Glutamatergic neuron (in vitro differentiated cells): ENCODE measurements around the gene AHCY. TPM values are rescaled to one million over a fixed set of nuclear protein-coding genes. Genes with fewer than 3 reads are reported as not detected.

Experiments used
- DNase-seq: peaks from one replicate; pipeline ENCODE4 v3.0.0; 2022
- H3K27ac Mint-ChIP-seq: one replicate; pipeline ENCODE4 v1.8.0; 2020; ENCODE audit warnings: mild to moderate bottlenecking, mixed read lengths, inconsistent platforms; ENCODE audit not compliant: unreplicated experiment
- H3K27me3 Mint-ChIP-seq: one replicate; pipeline ENCODE4 v1.8.0; 2020; ENCODE audit warnings: mild to moderate bottlenecking, moderate library complexity, mixed read lengths, inconsistent platforms; ENCODE audit not compliant: unreplicated experiment
- H3K36me3 Mint-ChIP-seq: one replicate; pipeline ENCODE4 v1.8.0; 2020; ENCODE audit warnings: mild to moderate bottlenecking, mixed read lengths, inconsistent platforms; ENCODE audit not compliant: unreplicated experiment
- H3K4me1 Mint-ChIP-seq: one replicate; pipeline ENCODE4 v1.8.0; 2020; ENCODE audit warnings: mild to moderate bottlenecking, low read depth, mixed read lengths, inconsistent platforms; ENCODE audit not compliant: unreplicated experiment
- H3K4me3 Mint-ChIP-seq: one replicate; pipeline ENCODE4 v1.8.0; 2020; ENCODE audit warnings: mild to moderate bottlenecking, mixed read lengths, inconsistent platforms; ENCODE audit not compliant: unreplicated experiment
- H3K9me3 Mint-ChIP-seq: one replicate; pipeline ENCODE4 v1.8.0; 2020; ENCODE audit warnings: mild to moderate bottlenecking, moderate library complexity, mixed read lengths, inconsistent platforms; ENCODE audit not compliant: unreplicated experiment
- total RNA-seq: library from RNA; stranded (reverse); fragmentation: NEBNext Ultra II Directional; extraction: Animal tissue kit (Norgen Biotek cat#: 25700); gene quantifications from one replicate; pipeline ENCODE4 v1.2.1, GENCODE V29; 2021; ENCODE audit not compliant: unreplicated experiment
- TF ChIP-seq, protein P1 (sequence below): fragments of 200-600 bp; sonication (generic); IDR thresholded peaks from one replicate; pipeline ENCODE4 v1.5.0; 2021; ENCODE audit not compliant: partially characterized antibody, unreplicated experiment

AHCY gene
- total RNA-seq, 1 donor from 2014 or later = 97.9 TPM

DNA sequence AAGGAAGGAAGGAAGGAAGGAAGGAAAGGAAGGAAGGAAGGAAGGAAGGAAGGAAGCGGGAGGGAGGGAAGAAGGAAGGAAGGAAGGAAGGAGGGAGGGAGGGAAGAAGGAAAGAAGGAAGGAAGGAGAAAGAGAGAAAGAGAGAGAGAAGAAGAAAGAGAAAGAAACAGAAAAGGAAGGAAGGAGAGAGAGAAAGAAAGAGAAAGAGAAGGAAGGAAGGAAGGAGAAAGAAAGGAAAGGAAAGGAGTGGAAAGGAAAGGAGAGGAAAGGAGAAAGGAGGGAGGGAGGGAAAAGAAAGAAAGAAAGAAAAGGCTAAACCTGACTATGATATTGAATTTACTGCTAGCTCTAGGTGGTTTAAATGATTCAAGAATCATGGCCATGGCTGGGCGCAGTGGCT lies 67.3 kb downstream of the AHCY start:
- Mint-ChIP-seq H3K36me3 (peaks cover 22% of the 10 kb centered on the region), H3K27ac (no peak overlapping the region), H3K4me3 (no peak overlapping the region), H3K4me1 (no peaks in the 10 kb centered on the region), H3K9me3 (peaks cover 2% of the 10 kb centered on the region), H3K27me3 (no peaks in the 10 kb centered on the region)
- no peak for DNase-seq
- TF ChIP-seq, protein P1, sequence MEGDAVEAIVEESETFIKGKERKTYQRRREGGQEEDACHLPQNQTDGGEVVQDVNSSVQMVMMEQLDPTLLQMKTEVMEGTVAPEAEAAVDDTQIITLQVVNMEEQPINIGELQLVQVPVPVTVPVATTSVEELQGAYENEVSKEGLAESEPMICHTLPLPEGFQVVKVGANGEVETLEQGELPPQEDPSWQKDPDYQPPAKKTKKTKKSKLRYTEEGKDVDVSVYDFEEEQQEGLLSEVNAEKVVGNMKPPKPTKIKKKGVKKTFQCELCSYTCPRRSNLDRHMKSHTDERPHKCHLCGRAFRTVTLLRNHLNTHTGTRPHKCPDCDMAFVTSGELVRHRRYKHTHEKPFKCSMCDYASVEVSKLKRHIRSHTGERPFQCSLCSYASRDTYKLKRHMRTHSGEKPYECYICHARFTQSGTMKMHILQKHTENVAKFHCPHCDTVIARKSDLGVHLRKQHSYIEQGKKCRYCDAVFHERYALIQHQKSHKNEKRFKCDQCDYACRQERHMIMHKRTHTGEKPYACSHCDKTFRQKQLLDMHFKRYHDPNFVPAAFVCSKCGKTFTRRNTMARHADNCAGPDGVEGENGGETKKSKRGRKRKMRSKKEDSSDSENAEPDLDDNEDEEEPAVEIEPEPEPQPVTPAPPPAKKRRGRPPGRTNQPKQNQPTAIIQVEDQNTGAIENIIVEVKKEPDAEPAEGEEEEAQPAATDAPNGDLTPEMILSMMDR = no peak

DNA sequence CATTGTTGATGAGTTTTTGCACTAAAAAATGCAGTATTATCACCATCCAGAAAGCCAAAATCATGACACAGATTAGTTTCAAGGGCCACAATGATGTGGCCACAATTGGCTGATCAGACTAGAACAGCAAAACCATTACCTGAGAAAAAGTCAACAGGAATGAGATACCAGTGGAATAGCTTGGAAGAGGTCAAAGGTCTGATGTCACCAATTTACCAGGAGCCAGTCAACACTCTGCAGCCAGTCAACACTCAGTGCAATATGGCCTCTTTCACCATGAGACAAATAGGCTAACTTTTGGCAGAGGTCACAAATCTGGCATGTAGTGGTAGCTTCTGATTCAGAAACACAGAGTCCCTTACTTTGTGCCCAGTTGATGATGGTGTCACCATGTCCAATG lies 69.5 kb downstream of the AHCY start:
- no peaks in the 10 kb centered on the region for H3K4me1 Mint-ChIP-seq
- peaks cover 22% of the 10 kb centered on the region for H3K36me3 Mint-ChIP-seq
- no peak overlapping the region for H3K27ac Mint-ChIP-seq
- no peaks in the 10 kb centered on the region for H3K27me3 Mint-ChIP-seq
- no peak overlapping the region for H3K4me3 Mint-ChIP-seq
- TF ChIP-seq, protein P1 = no peak
- DNase-seq = no peak
- peaks cover 2% of the 10 kb centered on the region for H3K9me3 Mint-ChIP-seq

DNA sequence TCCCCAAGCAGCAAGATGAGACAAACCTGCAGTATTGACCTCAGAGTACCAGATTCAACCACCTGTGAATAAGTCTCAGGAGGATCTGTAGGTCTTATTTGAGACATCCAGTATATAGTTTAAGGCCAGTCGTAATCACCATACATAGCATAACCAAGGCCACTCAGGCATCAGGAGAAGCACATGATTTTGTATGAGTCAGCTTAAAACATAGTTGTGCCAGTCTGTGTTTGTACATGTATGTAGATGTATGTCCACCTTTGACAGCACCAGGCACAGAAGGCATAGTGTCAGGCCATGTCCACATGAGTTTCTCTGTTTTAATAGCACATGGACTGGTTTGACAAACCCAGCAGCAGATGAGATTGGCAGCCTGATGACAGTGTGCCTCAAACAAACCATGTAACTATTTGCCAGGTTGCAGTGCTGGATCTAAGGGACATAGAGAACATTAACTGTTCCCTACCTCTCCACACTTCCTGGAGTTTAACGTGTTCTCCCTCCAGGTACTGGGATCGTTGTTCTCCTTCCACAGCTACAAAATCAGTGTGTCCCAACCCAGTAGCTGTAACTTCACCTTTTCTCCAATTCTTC lies 70.6 kb downstream of the AHCY start:
- no peaks in the 10 kb centered on the region for H3K4me1 Mint-ChIP-seq
- TF ChIP-seq, protein P1 = no peak
- no peak overlapping the region for H3K4me3 Mint-ChIP-seq
- no peaks in the 10 kb centered on the region for H3K27me3 Mint-ChIP-seq
- H3K36me3 Mint-ChIP-seq = peaks cover 14% of the 10 kb centered on the region
- peaks cover 2% of the 10 kb centered on the region for H3K9me3 Mint-ChIP-seq
- DNase-seq = no peak
- no peak overlapping the region for H3K27ac Mint-ChIP-seq

DNA sequence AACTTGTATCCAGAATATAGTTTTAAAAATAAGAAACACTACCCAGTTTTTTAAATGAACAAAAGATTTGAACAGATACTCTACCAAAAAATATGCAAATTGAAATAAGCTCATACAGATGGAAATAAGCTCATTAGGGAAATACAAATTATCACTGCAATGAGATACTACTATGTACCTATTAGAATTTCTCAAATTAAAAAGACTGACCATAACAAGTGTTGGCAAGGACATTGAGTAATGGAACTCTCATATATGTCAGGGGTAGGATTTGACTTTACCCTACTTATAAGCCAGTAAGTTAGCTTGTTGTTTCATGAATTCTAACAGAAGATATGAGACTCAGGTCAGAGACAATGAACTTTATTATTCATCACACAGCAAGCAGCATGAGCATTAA lies 71.5 kb downstream of the AHCY start:
- Mint-ChIP-seq H3K27ac (no peak overlapping the region), H3K27me3 (no peaks in the 10 kb centered on the region), H3K4me1 (no peaks in the 10 kb centered on the region), H3K9me3 (peaks cover 2% of the 10 kb centered on the region), H3K4me3 (no peak overlapping the region), H3K36me3 (peaks cover 9% of the 10 kb centered on the region)
- TF ChIP-seq, protein P1 = no peak
- no peak for DNase-seq

Other genes with a start within 250 kb of the AHCY start
- gene EIF2S2, start 191.1 kb downstream of the AHCY start, total RNA-seq = 49.0 TPM
- not detected for gene ASIP, start 61.9 kb downstream of the AHCY start, total RNA-seq
- 59.4 TPM for gene ITCH, start 59.9 kb upstream of the AHCY start, total RNA-seq
- gene DYNLRB1, start 213.1 kb upstream of the AHCY start, total RNA-seq = 185 TPM